NCI-H2196 (cell line): ENCODE results near the gene ZNF778.
"Not testable (repeated sequence)": the region's sequence is repeated elsewhere in the genome, so short reads cannot be mapped to it uniquely, and the experiment has no call there.

Experiments used
- DNase-seq: peaks from one replicate; lab custom pipeline; 2025; ENCODE audit not compliant: unreplicated experiment; lab: John Stamatoyannopoulos, UW

Gene ZNF778

DNA sequence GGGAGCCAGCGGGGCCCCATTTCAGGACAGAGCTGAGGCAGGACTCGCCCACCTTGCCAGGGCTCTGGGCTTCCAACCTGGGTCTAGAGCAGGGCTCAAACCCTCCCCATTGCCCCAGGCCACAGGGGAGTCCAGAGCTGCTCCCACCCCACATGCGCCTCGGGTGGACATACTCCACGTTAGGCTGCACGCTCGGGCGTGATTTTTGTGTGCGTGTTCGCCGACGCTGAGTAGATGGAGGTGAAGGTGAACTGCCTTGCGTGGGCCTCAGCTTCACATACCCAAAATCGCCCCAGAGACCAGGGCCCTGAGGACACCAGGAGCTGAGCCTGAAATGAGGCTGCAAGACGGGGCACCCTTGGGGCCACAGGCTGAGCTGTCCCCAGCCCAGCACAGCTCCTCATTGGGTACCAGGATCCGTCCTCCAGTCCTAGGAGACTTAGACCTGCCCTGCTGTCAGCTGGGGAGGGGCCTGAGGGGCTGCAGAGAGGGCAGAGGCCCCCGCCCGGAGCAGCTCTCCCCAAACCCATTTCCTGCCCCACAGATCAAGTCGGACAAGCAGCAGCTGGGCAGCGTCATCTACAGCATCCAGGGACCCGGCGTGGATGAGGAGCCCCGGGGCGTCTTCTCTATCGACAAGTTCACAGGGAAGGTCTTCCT is 37.7 kb upstream of the ZNF778 start:
- DNase-seq: no peak

DNA sequence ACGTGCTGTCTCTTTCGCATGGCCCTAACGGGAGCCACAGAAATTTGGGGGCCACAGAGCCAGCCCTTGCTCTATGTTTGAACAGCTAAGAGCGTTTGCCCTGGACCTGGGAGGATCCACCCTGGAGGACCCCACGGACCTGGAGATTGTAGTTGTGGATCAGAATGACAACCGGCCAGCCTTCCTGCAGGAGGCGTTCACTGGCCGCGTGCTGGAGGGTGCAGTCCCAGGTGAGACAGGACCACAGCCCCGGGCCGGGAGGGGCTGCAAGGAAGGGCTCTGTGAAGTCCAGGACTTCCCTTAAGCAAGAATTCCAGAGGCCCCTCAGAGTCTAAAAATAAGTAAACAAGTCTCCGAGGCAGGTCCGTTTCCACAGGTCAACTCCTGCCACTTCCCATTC is 34.0 kb upstream of the ZNF778 start:
- DNase-seq: no peak

GRCh38 chr16:89183975-89184676 is 33.4 kb upstream of the ZNF778 start:
- DNase-seq: no peak

- DNase-seq: no peak
These were observed 32.9 kb upstream of the ZNF778 start for GRCh38 chr16:89184677-89184932.

DNA sequence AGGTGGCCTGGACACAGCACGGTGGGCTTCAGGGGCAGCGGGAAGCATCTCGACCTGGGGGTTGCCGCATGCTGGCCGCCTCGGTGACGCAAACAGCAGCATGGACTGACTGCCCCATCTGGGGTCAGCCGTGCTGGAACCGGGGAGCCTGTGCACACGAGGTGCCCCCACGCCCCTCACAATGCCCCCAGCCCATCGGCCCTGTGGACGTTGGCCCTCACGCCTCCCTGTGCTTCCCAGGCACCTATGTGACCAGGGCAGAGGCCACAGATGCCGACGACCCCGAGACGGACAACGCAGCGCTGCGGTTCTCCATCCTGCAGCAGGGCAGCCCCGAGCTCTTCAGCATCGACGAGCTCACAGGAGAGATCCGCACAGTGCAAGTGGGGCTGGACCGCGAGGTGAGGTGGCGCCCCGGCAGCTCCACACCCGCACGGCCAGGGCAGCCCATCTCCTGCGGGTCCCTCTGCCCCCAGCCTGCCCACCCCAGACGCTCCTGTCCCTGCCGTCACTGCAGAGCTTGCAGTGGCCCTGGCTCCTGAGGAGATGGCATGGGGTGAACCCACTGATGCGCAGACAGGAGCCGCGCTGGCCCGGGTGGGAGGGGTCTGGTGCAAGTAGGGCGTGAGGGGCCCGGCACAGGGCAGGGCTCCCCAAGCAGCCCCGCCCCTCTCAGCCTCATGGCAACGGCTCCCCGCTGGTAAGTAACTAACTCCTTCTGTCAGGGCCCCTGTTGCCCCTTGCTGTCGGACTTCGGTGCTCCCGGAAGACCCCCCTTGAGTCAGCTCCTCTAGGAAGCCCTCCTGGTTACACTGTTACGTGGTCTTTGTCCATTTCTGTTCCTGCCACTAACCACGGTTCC is 32.3 kb upstream of the ZNF778 start:
- no peak for DNase-seq

- not testable (repeated sequence) for DNase-seq
These were observed 31.5 kb upstream of the ZNF778 start for GRCh38 chr16:89185887-89186592.

- DNase-seq: not testable (repeated sequence)
These were observed 30.9 kb upstream of the ZNF778 start for GRCh38 chr16:89186593-89187031.

- DNase-seq: no peak
These were observed 30.3 kb upstream of the ZNF778 start for GRCh38 chr16:89187032-89187769.

DNA sequence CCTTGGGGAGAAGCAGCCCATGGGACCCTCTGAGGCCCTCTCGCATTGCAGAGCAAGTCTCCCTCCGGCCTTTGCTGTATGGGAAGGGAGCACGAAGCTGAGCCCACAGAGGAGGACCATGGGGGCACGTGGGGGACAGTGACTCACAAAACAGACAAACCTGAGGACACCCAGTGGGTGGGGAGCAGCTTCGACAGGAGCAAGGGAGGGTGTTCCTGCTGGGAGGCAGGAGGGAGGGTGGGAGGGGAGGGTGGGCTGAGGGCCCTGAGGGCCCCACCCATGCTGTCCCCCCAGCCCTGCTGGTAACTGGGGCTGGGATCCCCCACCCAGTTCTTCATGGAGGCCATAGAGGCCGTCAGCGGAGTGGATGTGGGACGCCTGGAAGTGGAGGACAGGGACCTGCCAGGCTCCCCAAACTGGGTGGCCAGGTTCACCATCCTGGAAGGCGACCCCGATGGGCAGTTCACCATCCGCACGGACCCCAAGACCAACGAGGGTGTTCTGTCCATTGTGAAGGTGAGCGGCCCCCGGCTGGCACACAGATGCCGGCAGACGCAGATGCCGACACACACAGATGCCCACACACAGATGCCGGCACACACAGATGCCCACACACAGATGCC is 29.6 kb upstream of the ZNF778 start:
- DNase-seq: no peak

DNA sequence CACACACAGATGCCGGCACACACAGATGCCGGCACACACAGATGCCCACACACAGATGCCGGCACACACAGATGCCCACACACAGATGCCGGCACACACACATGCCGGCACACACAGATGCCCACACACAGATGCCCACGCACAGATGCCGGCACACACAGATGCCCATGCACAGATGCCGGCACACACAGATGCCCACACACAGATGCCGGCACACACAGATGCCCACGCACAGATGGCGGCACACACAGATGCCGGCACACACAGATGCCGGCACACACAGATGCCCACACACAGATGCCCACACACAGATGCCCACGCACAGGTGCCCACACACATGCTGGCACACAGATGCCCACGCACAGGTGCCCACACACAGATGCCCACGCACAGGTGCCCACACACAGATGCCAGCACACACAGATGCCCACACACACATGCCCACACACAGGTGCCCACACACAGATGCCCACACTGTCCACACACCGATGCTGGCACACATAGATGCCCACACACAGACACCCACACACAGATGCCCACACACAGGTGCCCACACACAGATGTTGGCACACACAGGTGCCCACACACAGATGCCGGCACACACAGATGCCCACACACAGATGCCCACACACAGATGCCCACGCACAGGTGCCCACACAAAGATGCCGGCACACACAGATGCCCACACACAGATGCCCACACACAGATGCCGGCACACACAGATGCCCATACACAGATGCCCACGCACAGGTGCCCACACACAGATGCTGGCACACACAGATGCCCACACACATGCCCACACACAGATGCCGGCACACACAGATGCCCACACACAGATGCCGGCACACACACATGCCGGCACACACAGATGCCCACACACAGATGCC is 28.8 kb upstream of the ZNF778 start:
- not testable (repeated sequence) for DNase-seq

- DNase-seq: no peak
These were observed 28.0 kb upstream of the ZNF778 start for GRCh38 chr16:89189358-89190025.

DNA sequence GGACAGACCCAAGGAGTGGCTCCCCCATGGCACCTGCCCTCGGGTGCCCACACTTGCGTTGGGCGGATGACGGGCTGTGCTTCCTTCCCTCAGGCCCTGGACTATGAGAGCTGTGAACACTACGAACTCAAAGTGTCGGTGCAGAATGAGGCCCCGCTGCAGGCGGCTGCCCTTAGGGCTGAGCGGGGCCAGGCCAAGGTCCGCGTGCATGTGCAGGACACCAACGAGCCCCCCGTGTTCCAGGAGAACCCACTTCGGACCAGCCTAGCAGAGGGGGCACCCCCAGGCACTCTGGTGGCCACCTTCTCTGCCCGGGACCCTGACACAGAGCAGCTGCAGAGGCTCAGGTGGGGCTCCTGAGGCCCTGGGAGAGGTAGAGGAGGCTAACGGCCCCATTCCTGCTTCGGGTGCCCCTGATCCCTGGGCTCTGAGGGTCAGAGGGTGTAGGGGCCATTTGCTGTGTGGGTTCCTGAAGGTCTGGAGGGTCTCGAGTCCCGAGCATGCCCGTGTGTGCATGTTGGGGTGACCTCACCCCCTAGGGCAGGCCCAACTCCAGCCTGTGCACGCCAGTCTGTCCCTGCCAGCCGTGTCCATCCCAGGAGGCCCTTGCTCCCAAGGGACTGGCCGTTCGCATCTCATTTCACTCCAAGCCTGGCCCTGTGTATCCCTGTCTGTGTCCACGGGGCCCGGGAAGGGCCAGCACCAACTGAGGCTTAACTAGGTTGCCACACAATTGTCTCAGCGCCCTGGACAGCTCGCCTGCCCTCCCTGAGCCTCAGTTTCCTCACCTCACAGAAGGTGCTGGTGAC is 27.1 kb upstream of the ZNF778 start:
- DNase-seq: no peak

DNA sequence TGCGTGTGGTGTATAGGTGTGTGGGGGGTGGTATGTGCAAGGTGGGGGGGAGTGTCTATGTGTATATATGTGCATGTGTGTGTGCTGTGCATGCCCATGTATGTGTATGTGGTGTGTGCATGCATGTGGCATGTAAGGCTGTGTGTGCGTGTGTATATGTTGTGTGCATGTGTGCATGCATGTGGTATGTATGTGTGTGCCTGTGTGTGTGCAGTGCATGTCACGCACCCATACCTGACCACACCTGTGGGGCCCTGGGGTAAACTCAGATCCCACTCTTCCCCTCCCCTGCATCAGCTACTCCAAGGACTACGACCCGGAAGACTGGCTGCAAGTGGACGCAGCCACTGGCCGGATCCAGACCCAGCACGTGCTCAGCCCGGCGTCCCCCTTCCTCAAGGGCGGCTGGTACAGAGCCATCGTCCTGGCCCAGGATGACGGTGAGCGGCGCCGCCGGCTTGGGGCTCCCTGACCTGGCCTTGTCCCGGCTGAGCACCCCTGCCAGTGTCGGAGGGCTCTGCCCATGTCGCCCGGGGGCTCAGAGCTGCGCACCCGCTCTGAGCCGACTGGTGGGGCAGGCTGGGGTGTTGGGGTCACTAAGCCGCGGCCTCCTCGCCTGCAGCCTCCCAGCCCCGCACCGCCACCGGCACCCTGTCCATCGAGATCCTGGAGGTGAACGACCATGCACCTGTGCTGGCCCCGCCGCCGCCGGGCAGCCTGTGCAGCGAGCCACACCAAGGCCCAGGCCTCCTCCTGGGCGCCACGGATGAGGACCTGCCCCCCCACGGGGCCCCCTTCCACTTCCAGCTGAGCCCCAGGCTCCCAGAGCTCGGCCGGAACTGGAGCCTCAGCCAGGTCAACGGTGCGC is 26.2 kb upstream of the ZNF778 start:
- DNase-seq: no peak

DNA sequence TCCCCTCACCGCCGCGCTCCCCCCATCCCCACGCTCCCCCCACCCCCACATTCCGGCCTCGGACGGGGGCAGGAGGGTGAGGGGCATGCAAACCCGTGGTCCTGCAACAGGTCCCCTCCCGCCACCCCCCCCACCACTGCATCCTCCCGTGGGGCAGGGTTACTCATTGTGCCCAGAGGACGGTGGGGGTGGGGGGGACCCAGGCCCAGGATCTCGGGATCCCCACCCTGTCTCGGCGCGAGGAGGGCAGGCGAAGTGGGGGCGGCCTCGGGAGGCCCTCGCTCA is 25.7 kb upstream of the ZNF778 start:
- no peak for DNase-seq

GRCh38 chr16:89192186-89192955 is 25.1 kb upstream of the ZNF778 start:
- peak; percentile 56 for DNase-seq

DNA sequence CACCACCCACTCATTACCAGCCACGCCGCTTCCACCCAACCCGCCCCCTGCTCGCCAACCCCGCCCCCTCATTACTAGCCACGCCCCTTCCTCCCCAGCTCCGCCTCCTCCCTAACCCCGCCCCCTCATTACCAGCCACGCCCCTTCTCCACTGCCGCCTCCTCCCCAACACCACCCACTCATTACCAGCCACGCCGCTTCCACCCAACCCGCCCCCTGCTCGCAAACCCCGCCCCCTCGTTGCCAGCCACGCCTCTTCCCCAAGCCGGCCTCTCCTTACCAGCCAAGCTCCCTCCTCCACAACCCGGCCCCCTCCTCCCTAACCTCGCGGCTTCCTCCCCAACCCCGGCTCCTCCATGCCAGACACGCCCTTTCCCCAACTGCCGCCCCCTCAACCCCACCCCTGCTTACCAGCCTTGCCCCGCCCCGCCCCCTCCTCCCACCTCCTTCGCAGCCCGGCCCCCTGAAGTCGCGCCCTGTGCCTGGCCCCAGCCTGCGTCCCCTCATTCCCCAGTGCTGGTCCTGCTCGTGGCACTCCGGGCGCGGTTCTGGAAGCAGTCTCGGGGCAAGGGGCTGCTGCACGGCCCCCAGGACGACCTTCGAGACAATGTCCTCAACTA is 24.4 kb upstream of the ZNF778 start:
- DNase-seq: peak; percentile 39
